K562 (cell line): ENCODE data around the gene ALDH1A3. TPM values are rescaled to one million over a fixed set of nuclear protein-coding genes. Genes with fewer than 3 reads are reported as not detected.
A peak's percentile ranks its signal among the peaks of the same experiment; 100 is the strongest.

Experiments
- ATAC-seq: fragments of 200-7000 bp; cut with Tn5 transposase; 3 replicates; pipeline ENCODE4 v1.9.1; 2020; ENCODE audit warnings: moderate library complexity
- BruUV-seq: library from RNA; stranded (reverse); fragments of 400-500 nt; replicated peaks from 2 replicates; lab custom pipeline; 2021; lab: Mats Ljungman, UMichigan
- CTCF ChIA-PET: fragments of 300-600 bp; formaldehyde crosslinking; extraction: SDS; loops from one replicate; lab custom pipeline; 2021; ENCODE audit warnings: low intra/inter-chr PET ratio; lab: Yijun Ruan, JAX
- POLR2A ChIA-PET: fragments of 300-600, 350-650 bp; sonication (Branson Sonifier 250); formaldehyde crosslinking; extraction: SDS; loops from one replicate; lab custom pipeline; 2021; ENCODE audit warnings: antibody characterized with exemption, inconsistent platforms; lab: Yijun Ruan, JAX
- DNase-seq, 4 experiments: peaks; one replicate each; pipeline versions ENCODE4 v3.0.0 to v3.0.0-alpha.2; 2011 to 2018; ENCODE audit warnings: low spot score in 3 of 4, mixed read lengths in 3 of 4; ENCODE audit errors: extremely low read depth in 1 of 4
- FAIRE-seq: peaks from 2 replicates; lab custom pipeline; 2011; peaks lifted over from hg19 to GRCh38; lab: Jason Lieb, UNC
- H2AFZ ChIP-seq: 2 replicates; pipeline ENCODE4 v1.6.0; 2011; ENCODE audit warnings: low read depth, low read length, control low read depth, inconsistent platforms
- H3K27ac ChIP-seq: fragments of 200-600 bp; 3 replicates; pipeline ENCODE4 v1.8.0; 2011; ENCODE audit warnings: low read depth, mild to moderate bottlenecking, control low read depth, inconsistent platforms, low read length, moderate library complexity, mixed read lengths; ENCODE audit errors: extremely low read depth
- H3K27me3 ChIP-seq, 2 experiments: fragments of 300-600 bp in 1 of 2; 2 replicates in 1 of 2; 3 replicates in 1 of 2; pipeline versions ENCODE4 v1.6.0 to v1.8.0; 2011; ENCODE audit warnings: inconsistent platforms in 2 of 2, low read length in 2 of 2, mild to moderate bottlenecking in 1 of 2, mixed read lengths in 1 of 2, moderate library complexity in 1 of 2; ENCODE audit not compliant: control insufficient read depth in 2 of 2, insufficient read depth in 2 of 2
- H3K36me3 ChIP-seq: fragments of 300-600 bp; 3 replicates; pipeline ENCODE4 v1.8.0; 2011; ENCODE audit warnings: mild to moderate bottlenecking, low read length, inconsistent platforms; ENCODE audit not compliant: control insufficient read depth, insufficient read depth
- H3K4me1 ChIP-seq, 2 experiments: fragments of 200-600 bp in 1 of 2; replicated peaks in 1 of 2; 2 replicates in 1 of 2; 3 replicates in 1 of 2; pipeline versions ENCODE4 v1.5.1 to v1.8.0; 2011; ENCODE audit warnings: inconsistent platforms in 2 of 2, low read length in 2 of 2, mild to moderate bottlenecking in 1 of 2, mixed read lengths in 1 of 2, moderate library complexity in 1 of 2; ENCODE audit not compliant: control insufficient read depth in 2 of 2, insufficient read depth in 2 of 2
- H3K4me2 ChIP-seq: 2 replicates; pipeline ENCODE4 v1.6.1; 2011; ENCODE audit warnings: low read length, control low read depth, inconsistent platforms, mixed read lengths; ENCODE audit not compliant: insufficient read depth
- H3K4me3 ChIP-seq: fragments of 200-600 bp; sonication (generic), shearing (Covaris generic); 2 replicates; pipeline ENCODE4 v1.5.1; 2016; ENCODE audit warnings: control low read depth, inconsistent platforms
- H3K79me2 ChIP-seq: fragments of 200-600 bp; 3 replicates; pipeline ENCODE4 v1.8.0; 2011; ENCODE audit warnings: low read length, inconsistent platforms; ENCODE audit not compliant: control insufficient read depth, insufficient read depth
- H3K9ac ChIP-seq, 2 experiments: 2 replicates each; pipeline versions ENCODE4 v1.6.0 to v1.6.1; 2011; ENCODE audit warnings: low read depth in 2 of 2, low read length in 2 of 2, control low read depth in 1 of 2, inconsistent platforms in 1 of 2, mild to moderate bottlenecking in 1 of 2, mixed read lengths in 1 of 2; ENCODE audit not compliant: insufficient read depth in 1 of 2
- H3K9me1 ChIP-seq: one replicate; pipeline ENCODE4 v1.6.0; 2011; ENCODE audit warnings: inconsistent platforms, mild to moderate bottlenecking, low read length, moderate library complexity; ENCODE audit not compliant: control insufficient read depth, insufficient read depth
- H3K9me3 ChIP-seq: replicated peaks from 2 replicates; pipeline ENCODE4 v1.5.1; 2011; ENCODE audit warnings: low read depth, low read length, inconsistent platforms; ENCODE audit not compliant: control insufficient read depth, insufficient read depth
- H4K20me1 ChIP-seq: replicated peaks from 2 replicates; pipeline ENCODE4 v1.6.1; 2011; ENCODE audit warnings: low read length, inconsistent platforms, mixed read lengths; ENCODE audit not compliant: control insufficient read depth, insufficient read depth
- CBX8 ChIP-seq: fragments of 200-600 bp; sonication (generic); IDR thresholded peaks from 2 replicates; pipeline ENCODE4 v1.6.1; 2012; ENCODE audit warnings: borderline replicate concordance, mixed run types, low read depth, mild to moderate bottlenecking, moderate library complexity, mixed read lengths, low read length, control low read depth, inconsistent platforms; ENCODE audit not compliant: poor library complexity, severe bottlenecking; ENCODE audit errors: extremely low read depth
- CEBPG ChIP-seq, 3 experiments: fragments of 200-800 bp in 1 of 3; sonication (Bioruptor generic) in 1 of 3; sonication (generic) in 1 of 3; formaldehyde crosslinking in 1 of 3; IDR thresholded peaks in 2 of 3; conservative IDR thresholded peaks in 1 of 3; 2 replicates each; pipeline versions ENCODE4 v1.6.1 to v1.8.0; 2016 to 2022; ENCODE audit warnings: missing compliant biosample characterization in 2 of 3, missing genetic modification characterization in 2 of 3, mild to moderate bottlenecking in 1 of 3, missing genetic modification reagents in 1 of 3
- CLOCK ChIP-seq: fragments of 250-450 bp; sonication (Bioruptor Pico); IDR thresholded peaks from 2 replicates; pipeline ENCODE4 v1.4.0; 2020; ENCODE audit warnings: mild to moderate bottlenecking, moderate library complexity, borderline replicate concordance
- MAFG ChIP-seq: fragments of 450-650 bp; conservative IDR thresholded peaks from 2 replicates; pipeline ENCODE4 v1.6.1; 2016; ENCODE audit warnings: missing genetic modification characterization, missing compliant biosample characterization
- SAFB ChIP-seq: fragments of 200-400 bp; formaldehyde crosslinking; IDR thresholded peaks from 2 replicates; pipeline ENCODE4 v1.6.1; 2017; ENCODE audit warnings: low read depth, low read length, borderline replicate concordance
- SFPQ ChIP-seq: fragments of 200-400 bp; formaldehyde crosslinking; IDR thresholded peaks from 2 replicates; pipeline ENCODE4 v1.6.1; 2017; ENCODE audit warnings: mild to moderate bottlenecking, low read depth, low read length, moderate library complexity
- SREBF1 ChIP-seq: fragments of 150-350 bp; IDR thresholded peaks from 2 replicates; pipeline ENCODE4 v1.6.1; 2014; ENCODE audit warnings: antibody characterized with exemption, low read depth, low read length, borderline replicate concordance
- SRSF9 ChIP-seq: fragments of 200-400 bp; formaldehyde crosslinking; IDR thresholded peaks from 2 replicates; pipeline ENCODE4 v1.6.1; 2017; ENCODE audit warnings: low read depth, low read length, borderline replicate concordance
- THRAP3 ChIP-seq: fragments of 450-650 bp; IDR thresholded peaks from 2 replicates; pipeline ENCODE4 v1.6.1; 2016; ENCODE audit warnings: mild to moderate bottlenecking, inconsistent platforms, borderline replicate concordance
- XRCC5 ChIP-seq: fragments of 200-400 bp; formaldehyde crosslinking; IDR thresholded peaks from 2 replicates; pipeline ENCODE4 v1.6.1; 2017; ENCODE audit warnings: low read depth, mild to moderate bottlenecking, low read length
- ZBED1 ChIP-seq: IDR thresholded peaks from 2 replicates; pipeline ENCODE4 v1.6.1; 2014
- ZNF398 ChIP-seq: fragments of 250-450 bp; sonication (Bioruptor Pico); IDR thresholded peaks from 2 replicates; pipeline ENCODE4 v1.8.0; 2021; ENCODE audit warnings: moderate library complexity, mild to moderate bottlenecking, inconsistent platforms
- ZNF589 ChIP-seq: fragments of 200-800 bp; sonication (Bioruptor generic); IDR thresholded peaks from 2 replicates; pipeline ENCODE4 v1.6.1; 2016; ENCODE audit warnings: low read depth, missing genetic modification characterization, missing compliant biosample characterization
- WGBS: fragments of 100-300 bp; shearing (Covaris generic); methylation state at CpG from one replicate; pipeline ENCODE4 v1.1.6; 2016; ENCODE audit warnings: low coverage, mixed read lengths; ENCODE audit not compliant: insufficient coverage; ENCODE audit errors: missing lambda C conversion rate; 5-methylcytosine and 5-hydroxymethylcytosine counted together
- in situ Hi-C: fragments of 300-500 bp; cut with MboI; formaldehyde crosslinking; loops from 4 replicates; pipeline ENCODE4 v1.15.0; 2018; ENCODE audit warnings: inconsistent platforms, mixed read lengths
- intact Hi-C: fragments of 100-400 bp; cut with micrococcal nuclease; formaldehyde crosslinking; loops from 2 replicates; pipeline ENCODE4 v1.14.2; 2022
- polyA plus RNA-seq, 8 experiments: library from polyadenylated mRNA; depleted of rRNA in 4 of 8; stranded (reverse) in 5 of 8; unstranded in 3 of 8; fragments of >200 nt; fragmentation: Nextera tagmentation in 2 of 8; fragmentation: Illumina TruSeq in 1 of 8; extraction: Ambion mirVana in 2 of 8; extraction: Trizol in 1 of 8; gene quantifications; 2 replicates each; pipeline versions ENCODE4 v1.2.1 to v1.2.3, GENCODE V29; 2011 to 2014; ENCODE audit warnings: inconsistent platforms in 1 of 8, missing spikeins in 1 of 8
- total RNA-seq, 7 experiments: library from RNA; depleted of rRNA in 6 of 7; stranded (reverse); fragments of >200 nt in 6 of 7; fragmentation: Illumina TruSeq in 2 of 7; extraction: Trizol in 2 of 7; gene quantifications; 2 replicates each; pipeline versions ENCODE4 v1.2.1 to v1.2.3, GENCODE V29; 2011 to 2021; ENCODE audit warnings: low replicate concordance in 1 of 7

Gene ALDH1A3
- total and polyA plus RNA-seq, 9 of the 15 experiments (the other 6 are each of a cell fraction or from before 2014, with no cell fraction given) = 0.38 TPM; not detected in 8

- TF ChIP-seq CLOCK (no peak), CEBPG (CRISPR knock-in tag; IDR thresholded peaks at IDR 0.05) (no peak), CEBPG (tag; conservative IDR thresholded peaks at IDR 0.05 in 1 of 2, IDR thresholded peaks at IDR 0.05 in 1 of 2) (peak; percentile 43 to 70; a peak in 3 of 4 replicates), XRCC5 (no peak)
Measured at GRCh38 chr15:100873029-100873677, 6.5 kb upstream of the ALDH1A3 start (continued).

GRCh38 chr15:100875495-100875894 is 4.1 kb upstream of the ALDH1A3 start:
- FAIRE-seq = no peak
- TF ChIP-seq ZNF589 (CRISPR knock-in tag) (no peak), ZBED1 (no peak), CBX8 (no peak), SREBF1 (no peak), ZNF398 (CRISPR knock-in tag) (no peak), SAFB (no peak), SFPQ (no peak), SRSF9 (no peak), THRAP3 (no peak), MAFG (tag) (no peak)

More at GRCh38 chr15:100875495-100875894, 4.1 kb upstream of the ALDH1A3 start:
- H3K27ac ChIP-seq = no peak overlapping the region
- no peak overlapping the region for H3K4me2 ChIP-seq
- no peak overlapping the region for H2AFZ ChIP-seq
- ATAC-seq = no peak
- no peak overlapping the region for H3K4me3 ChIP-seq
- in situ Hi-C loops = no loop called here
- BruUV-seq = no TSS peak
- H3K27me3 ChIP-seq = peaks cover 0 to 23% of the 10 kb centered on the region in 2 experiments; a peak in 2 of 5 replicates
- POLR2A ChIA-PET = interaction anchor here (1.2 kb wide), 1 partner anchor 9 kb away, joined by 5 read pairs; no protein-coding TSS in a partner anchor
- intact Hi-C loops = no loop called here
- H3K9me1 ChIP-seq = no peaks in the 10 kb centered on the region
- H4K20me1 ChIP-seq = no peaks in the 10 kb centered on the region; the same call in 1 of the 2 replicates
- no peaks in the 10 kb centered on the region for H3K36me3 ChIP-seq
- 0% methylated on average over 2 of the region's 2 CpGs for WGBS
- DNase-seq = no peak
- H3K9ac ChIP-seq = no peak overlapping the region
- CTCF ChIA-PET = no interaction called here
- H3K9me3 ChIP-seq = no peaks in the 10 kb centered on the region
- no peaks in the 10 kb centered on the region for H3K79me2 ChIP-seq
- no peaks in the 10 kb centered on the region for H3K4me1 ChIP-seq
